Peyer's patch (tissue), 4 donors: ENCODE measurements around the gene CDK1.

Source experiments
- POLR2A ChIP-seq, 2 donors: fragments of 450-650 bp; IDR thresholded peaks; one replicate each; pipeline ENCODE4 v1.5.1; 2017; ENCODE audit warnings: antibody characterized with exemption in 2 of 2, mild to moderate bottlenecking in 2 of 2, moderate library complexity in 2 of 2
- TF ChIP-seq, protein P1 (sequence below), 6 experiments: fragments of 450-650 bp in 4 of 6; fragments of 200-600 bp in 2 of 6; sonication (generic) in 1 of 6; IDR thresholded peaks; one replicate each; pipeline ENCODE4 v1.5.1; 2017 to 2019; ENCODE audit warnings: antibody characterized with exemption in 6 of 6, mild to moderate bottlenecking in 3 of 6, moderate library complexity in 1 of 6

DNA sequence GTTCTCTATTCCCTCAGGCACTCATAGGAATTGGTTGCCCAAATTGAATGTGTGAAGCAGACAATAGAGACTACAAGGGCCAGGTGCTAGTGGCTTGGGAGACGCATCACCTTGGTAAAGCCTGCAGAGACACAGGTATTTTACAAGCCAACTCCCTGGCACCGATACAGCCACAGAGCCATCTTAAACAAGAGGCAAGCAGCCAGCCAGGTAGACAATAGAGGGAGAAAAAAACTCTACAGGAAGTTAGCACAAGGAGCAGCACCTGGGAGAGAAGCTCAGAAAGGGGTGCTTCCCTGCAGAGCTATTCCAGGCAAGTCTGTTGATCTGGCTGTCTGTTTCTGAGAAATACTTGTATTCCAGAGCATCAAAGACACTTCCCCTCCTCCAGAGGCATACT lies 43.0 kb upstream of the CDK1 start:
- TF ChIP-seq, protein P1, sequence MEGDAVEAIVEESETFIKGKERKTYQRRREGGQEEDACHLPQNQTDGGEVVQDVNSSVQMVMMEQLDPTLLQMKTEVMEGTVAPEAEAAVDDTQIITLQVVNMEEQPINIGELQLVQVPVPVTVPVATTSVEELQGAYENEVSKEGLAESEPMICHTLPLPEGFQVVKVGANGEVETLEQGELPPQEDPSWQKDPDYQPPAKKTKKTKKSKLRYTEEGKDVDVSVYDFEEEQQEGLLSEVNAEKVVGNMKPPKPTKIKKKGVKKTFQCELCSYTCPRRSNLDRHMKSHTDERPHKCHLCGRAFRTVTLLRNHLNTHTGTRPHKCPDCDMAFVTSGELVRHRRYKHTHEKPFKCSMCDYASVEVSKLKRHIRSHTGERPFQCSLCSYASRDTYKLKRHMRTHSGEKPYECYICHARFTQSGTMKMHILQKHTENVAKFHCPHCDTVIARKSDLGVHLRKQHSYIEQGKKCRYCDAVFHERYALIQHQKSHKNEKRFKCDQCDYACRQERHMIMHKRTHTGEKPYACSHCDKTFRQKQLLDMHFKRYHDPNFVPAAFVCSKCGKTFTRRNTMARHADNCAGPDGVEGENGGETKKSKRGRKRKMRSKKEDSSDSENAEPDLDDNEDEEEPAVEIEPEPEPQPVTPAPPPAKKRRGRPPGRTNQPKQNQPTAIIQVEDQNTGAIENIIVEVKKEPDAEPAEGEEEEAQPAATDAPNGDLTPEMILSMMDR (IDR thresholded peaks at IDR 0.05): no peak
- TF ChIP-seq POLR2A (IDR thresholded peaks at IDR 0.05): no peak
